Neural progenitor cell (in vitro differentiated cells): Measurements from ENCODE around the gene CYTH3. TPM values are rescaled to one million over a fixed set of nuclear protein-coding genes. Genes with fewer than 3 reads are reported as not detected.

Experiments
- DNase-seq: peaks from one replicate; pipeline ENCODE4 v3.0.0-alpha.2; 2016; ENCODE audit warnings: low spot score
- H2AFZ ChIP-seq: fragments of 200-600 bp; sonication (generic); replicated peaks from 2 replicates; pipeline ENCODE4 v1.6.1; 2016; ENCODE audit warnings: antibody characterized with exemption
- H3F3A ChIP-seq: fragments of 200-600 bp; sonication (generic); 2 replicates; pipeline ENCODE4 v1.6.1; 2016; ENCODE audit warnings: antibody characterized with exemption, low read depth
- H3K27ac ChIP-seq: fragments of 200-600 bp; sonication (generic); 2 replicates; pipeline ENCODE4 v1.5.1; 2016; ENCODE audit warnings: mild to moderate bottlenecking
- H3K27me3 ChIP-seq: fragments of 200-600 bp; sonication (generic); 2 replicates; pipeline ENCODE4 v1.6.1; 2016; ENCODE audit warnings: mild to moderate bottlenecking, moderate library complexity
- H3K36me3 ChIP-seq: fragments of 200-600 bp; sonication (generic); 2 replicates; pipeline ENCODE4 v1.5.1; 2016
- H3K4me1 ChIP-seq: fragments of 200-600 bp; sonication (generic); 2 replicates; pipeline ENCODE4 v1.6.1; 2016; ENCODE audit warnings: mixed run types
- H3K4me2 ChIP-seq: fragments of 200-600 bp; sonication (generic); 2 replicates; pipeline ENCODE4 v1.6.1; 2016
- H3K4me3 ChIP-seq: fragments of 200-600 bp; sonication (generic); 2 replicates; pipeline ENCODE4 v1.5.1; 2016
- H3K79me2 ChIP-seq: fragments of 200-600 bp; sonication (generic); 2 replicates; pipeline ENCODE4 v1.6.1; 2016; ENCODE audit warnings: low read depth
- H3K9ac ChIP-seq: fragments of 200-600 bp; sonication (generic); 2 replicates; pipeline ENCODE4 v1.6.1; 2016
- H3K9me3 ChIP-seq: fragments of 200-600 bp; sonication (generic); 2 replicates; pipeline ENCODE4 v1.5.1; 2016; ENCODE audit warnings: low read depth
- H4K20me1 ChIP-seq: fragments of 200-600 bp; sonication (generic); 2 replicates; pipeline ENCODE4 v1.6.1; 2016; ENCODE audit warnings: low read depth
- H3K27ac Mint-ChIP-seq: 3 replicates; pipeline ENCODE4 v1.8.0; 2021; ENCODE audit warnings: mixed read lengths
- H3K27me3 Mint-ChIP-seq: 2 replicates; pipeline ENCODE4 v1.8.0; 2022; ENCODE audit warnings: low read depth, mild to moderate bottlenecking, inconsistent platforms, moderate library complexity, mixed read lengths; ENCODE audit not compliant: insufficient read depth
- H3K36me3 Mint-ChIP-seq: 3 replicates; pipeline ENCODE4 v1.8.0; 2021; ENCODE audit warnings: mixed read lengths
- H3K4me1 Mint-ChIP-seq: 3 replicates; pipeline ENCODE4 v1.8.0; 2021; ENCODE audit warnings: mixed read lengths
- H3K4me3 Mint-ChIP-seq: 3 replicates; pipeline ENCODE4 v1.8.0; 2021; ENCODE audit warnings: mild to moderate bottlenecking, moderate library complexity, mixed read lengths
- H3K9me3 Mint-ChIP-seq: 3 replicates; pipeline ENCODE4 v1.8.0; 2020; ENCODE audit warnings: mixed read lengths
- CTCF ChIP-seq: fragments of 200-600 bp; sonication (generic); IDR thresholded peaks from 2 replicates; pipeline ENCODE4 v1.5.1; 2017; ENCODE audit warnings: antibody characterized with exemption, mild to moderate bottlenecking
- EZH2 ChIP-seq: fragments of 200-600 bp; sonication (generic); IDR thresholded peaks from 2 replicates; pipeline ENCODE4 v1.6.1; 2017; ENCODE audit warnings: antibody characterized with exemption, mild to moderate bottlenecking, moderate library complexity
- EZH2phosphoT487 ChIP-seq: fragments of 200-600 bp; sonication (generic); IDR thresholded peaks from 2 replicates; pipeline ENCODE4 v1.6.1; 2017; ENCODE audit warnings: antibody characterized with exemption
- total RNA-seq: library from RNA; depleted of rRNA; stranded (reverse); fragments of >200 nt; gene quantifications from 2 replicates; pipeline ENCODE4 v1.2.3, GENCODE V29; 2015; ENCODE audit warnings: low replicate concordance

CYTH3 gene
- total RNA-seq, 1 donor from 2014 or later: 10.9 TPM

- no peak overlapping the region for H3K4me2 ChIP-seq
- no peaks in the 10 kb centered on the region for H3K9me3 ChIP-seq
- H3K9me3 Mint-ChIP-seq: peaks cover 2% of the 10 kb centered on the region
Measured at GRCh38 chr7:6254866-6255265, 17.6 kb downstream of the CYTH3 start.

GRCh38 chr7:6252748-6253147, 19.7 kb downstream of the CYTH3 start:
- TF ChIP-seq EZH2: no peak
- TF ChIP-seq EZH2phosphoT487: no peak
- TF ChIP-seq CTCF: no peak
- Mint-ChIP-seq H3K4me1 (peaks cover 35% of the 10 kb centered on the region), H3K27me3 (no peaks in the 10 kb centered on the region), H3K4me3 (no peak overlapping the region), H3K36me3 (no peaks in the 10 kb centered on the region), H3K9me3 (peaks cover 2% of the 10 kb centered on the region), H3K27ac (no peak overlapping the region)
- H4K20me1 ChIP-seq: no peaks in the 10 kb centered on the region
- no peak overlapping the region for H3K9ac ChIP-seq
- no peak overlapping the region for H3K4me3 ChIP-seq
- H3K27me3 ChIP-seq: no peaks in the 10 kb centered on the region
- no peaks in the 10 kb centered on the region for H3F3A ChIP-seq
- peaks cover 16% of the 10 kb centered on the region for H3K79me2 ChIP-seq
- peaks cover 11% of the 10 kb centered on the region for H3K4me1 ChIP-seq
- H3K4me2 ChIP-seq: peak overlapping the region; percentile 4
- no peak overlapping the region for H2AFZ ChIP-seq
- DNase-seq: no peak
- H3K27ac ChIP-seq: no peak overlapping the region
- no peaks in the 10 kb centered on the region for H3K9me3 ChIP-seq
- H3K36me3 ChIP-seq: no peaks in the 10 kb centered on the region

More at GRCh38 chr7:6254866-6255265, 17.6 kb downstream of the CYTH3 start:
- H3K4me3 ChIP-seq: no peak overlapping the region
- H4K20me1 ChIP-seq: no peaks in the 10 kb centered on the region
- Mint-ChIP-seq H3K27me3 (no peaks in the 10 kb centered on the region), H3K36me3 (no peaks in the 10 kb centered on the region), H3K4me3 (no peak overlapping the region), H3K4me1 (peaks cover 34% of the 10 kb centered on the region), H3K27ac (no peak overlapping the region)
- H3K36me3 ChIP-seq: no peaks in the 10 kb centered on the region
- TF ChIP-seq EZH2phosphoT487: no peak
- TF ChIP-seq CTCF: no peak
- no peak for TF ChIP-seq EZH2
- peaks cover 18% of the 10 kb centered on the region for H3K79me2 ChIP-seq
- no peak overlapping the region for H3K9ac ChIP-seq
- DNase-seq: no peak
- peaks cover 21% of the 10 kb centered on the region for H3K4me1 ChIP-seq
- no peaks in the 10 kb centered on the region for H3F3A ChIP-seq
- no peaks in the 10 kb centered on the region for H3K27me3 ChIP-seq
- no peak overlapping the region for H2AFZ ChIP-seq
- H3K27ac ChIP-seq: no peak overlapping the region

- Histone ChIP-seq H3K4me2 (peak overlapping the region; percentile 4), H4K20me1 (no peaks in the 10 kb centered on the region), H2AFZ (no peak overlapping the region), H3K79me2 (peaks cover 16% of the 10 kb centered on the region), H3K4me3 (no peak overlapping the region), H3K9me3 (no peaks in the 10 kb centered on the region), H3K36me3 (no peaks in the 10 kb centered on the region), H3K4me1 (peaks cover 9% of the 10 kb centered on the region), H3K9ac (no peak overlapping the region), H3F3A (no peaks in the 10 kb centered on the region), H3K27me3 (no peaks in the 10 kb centered on the region), H3K27ac (no peak overlapping the region)
- Mint-ChIP-seq H3K27ac (no peak overlapping the region), H3K4me3 (no peak overlapping the region), H3K4me1 (peaks cover 35% of the 10 kb centered on the region), H3K9me3 (peaks cover 2% of the 10 kb centered on the region), H3K36me3 (no peaks in the 10 kb centered on the region), H3K27me3 (no peaks in the 10 kb centered on the region)
- TF ChIP-seq EZH2phosphoT487 (no peak), CTCF (no peak), EZH2 (no peak)
- no peak for DNase-seq
Measured at GRCh38 chr7:6252341-6252746, 20.1 kb downstream of the CYTH3 start.
